Breast epithelium (tissue), 4 donors: ENCODE results near the gene AGAP1. TPM values are rescaled to one million over a fixed set of nuclear protein-coding genes. Genes with fewer than 3 reads are reported as not detected.

Experiments used
- DNase-seq, 2 donors: peaks; one replicate each; pipeline ENCODE4 v3.0.0-alpha.2; 2019; ENCODE audit warnings: low spot score in 2 of 2
- H3K27ac ChIP-seq, 2 donors: fragments of 200-600 bp; sonication (generic) in 1 of 2; one replicate each; pipeline ENCODE4 v1.5.1; 2016 to 2019; ENCODE audit warnings: mild to moderate bottlenecking in 1 of 2
- H3K27me3 ChIP-seq, 2 donors: fragments of 200-600 bp; sonication (generic) in 1 of 2; one replicate each; pipeline versions ENCODE4 v1.5.1 to v1.6.0; 2017 to 2019; ENCODE audit warnings: control low read depth in 1 of 2, mild to moderate bottlenecking in 1 of 2
- H3K36me3 ChIP-seq: fragments of 200-600 bp; one replicate; pipeline ENCODE4 v1.5.1; 2019
- H3K4me1 ChIP-seq, 2 donors: fragments of 200-600 bp; sonication (generic); one replicate each; pipeline ENCODE4 v1.5.1; 2016 to 2019; ENCODE audit warnings: control low read depth in 1 of 2
- H3K4me3 ChIP-seq, 3 donors: fragments of 200-600 bp; sonication (generic); 1 replicate in 2 of 3; 2 replicates in 1 of 3; pipeline ENCODE4 v1.5.1; 2016 to 2019; ENCODE audit warnings: mild to moderate bottlenecking in 3 of 3, moderate library complexity in 2 of 3
- H3K9me3 ChIP-seq, 2 donors: fragments of 200-600 bp; sonication (generic) in 1 of 2; one replicate each; pipeline ENCODE4 v1.5.1; 2016 to 2019; ENCODE audit warnings: control low read depth in 1 of 2
- CTCF ChIP-seq, 3 donors: fragments of 450-650 bp; IDR thresholded peaks; one replicate each; pipeline ENCODE4 v1.5.1; 2016 to 2017; ENCODE audit warnings: antibody characterized with exemption in 3 of 3, mild to moderate bottlenecking in 3 of 3, moderate library complexity in 3 of 3
- POLR2A ChIP-seq: fragments of 450-650 bp; IDR thresholded peaks from one replicate; pipeline ENCODE4 v1.6.1; 2016; ENCODE audit warnings: antibody characterized with exemption, mild to moderate bottlenecking, moderate library complexity
- POLR2AphosphoS5 ChIP-seq, 3 donors: sonication (generic); formaldehyde crosslinking; IDR thresholded peaks; one replicate each; pipeline ENCODE4 v1.6.1; 2017; ENCODE audit warnings: antibody characterized with exemption in 3 of 3
- intact Hi-C: fragments of 100-400 bp; cut with DNase I; formaldehyde crosslinking; loops from one replicate; pipeline ENCODE4 v1.15.1; 2023; ENCODE audit warnings: low total_unique reads
- total RNA-seq, 3 donors: library from RNA; depleted of rRNA; stranded (reverse); fragments of >200 nt; gene quantifications; one replicate each; pipeline ENCODE4 v1.1.0, GENCODE V29; 2016

The AGAP1 gene
- total RNA-seq, 3 donors from 2014 or later, result 19.7 to 27.1 (median 25.9) TPM

GRCh38 chr2:235729557-235729947 lies 235.7 kb downstream of the AGAP1 start:
- Histone ChIP-seq H3K9me3 (no peaks in the 10 kb centered on the region), H3K27ac (no peak overlapping the region), H3K4me1 (no peaks in the 10 kb centered on the region), H3K27me3 (no peaks in the 10 kb centered on the region), H3K36me3 (no peaks in the 10 kb centered on the region), H3K4me3 (no peak overlapping the region)
- no peak for TF ChIP-seq POLR2AphosphoS5 (IDR thresholded peaks at IDR 0.05)
- no peak for TF ChIP-seq POLR2A
- no peak for TF ChIP-seq CTCF (IDR thresholded peaks at IDR 0.05)
- DNase-seq, result no peak
- intact Hi-C loops, result no loop called here

DNA sequence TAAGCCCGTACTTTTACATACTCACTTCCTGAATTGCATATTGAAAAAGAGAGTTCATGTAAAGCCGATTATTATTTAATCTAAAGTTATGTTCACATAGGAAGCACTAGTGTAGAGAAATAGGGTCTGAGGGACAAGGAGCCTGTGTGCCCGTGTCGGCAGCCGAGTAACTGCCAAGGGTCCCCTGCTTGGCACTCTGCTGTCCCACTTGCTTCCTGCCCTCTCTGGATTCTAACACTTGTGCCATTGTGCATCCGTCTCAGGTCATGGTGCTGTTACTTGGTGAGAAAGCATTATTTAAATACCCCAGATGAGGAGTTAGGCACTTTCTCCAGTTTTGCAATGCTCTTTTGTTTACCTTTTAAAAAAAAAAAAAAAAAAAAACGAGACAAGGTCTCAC lies 236.3 kb downstream of the AGAP1 start:
- TF ChIP-seq CTCF (IDR thresholded peaks at IDR 0.05) (no peak), POLR2AphosphoS5 (IDR thresholded peaks at IDR 0.05) (no peak), POLR2A (no peak)
- DNase-seq, result no peak
- Histone ChIP-seq H3K4me3 (no peak overlapping the region), H3K9me3 (no peaks in the 10 kb centered on the region), H3K27ac (no peak overlapping the region), H3K36me3 (no peaks in the 10 kb centered on the region), H3K27me3 (no peaks in the 10 kb centered on the region), H3K4me1 (no peaks in the 10 kb centered on the region)
- intact Hi-C loops, result no loop called here

DNA sequence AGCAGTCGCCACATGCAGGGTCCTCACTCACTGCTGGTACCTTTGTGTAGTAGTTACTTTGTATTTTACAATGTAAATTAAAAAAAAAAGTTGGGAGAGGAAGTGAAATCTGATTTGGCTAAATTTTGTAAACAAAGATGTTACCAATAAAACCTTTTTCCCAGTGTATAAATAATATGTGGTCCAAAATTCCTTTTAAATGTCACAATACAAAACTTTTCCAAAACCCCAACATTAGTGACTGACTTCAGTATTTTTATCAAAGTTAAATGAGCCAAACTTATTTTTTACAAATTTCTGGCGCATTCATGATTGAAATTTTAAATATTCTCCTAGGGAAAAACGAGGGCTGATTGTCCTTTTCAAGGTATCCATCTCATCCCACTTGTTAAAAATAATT lies 239.9 kb downstream of the AGAP1 start:
- no peak for DNase-seq
- no peaks in the 10 kb centered on the region for H3K36me3 ChIP-seq
- intact Hi-C loops, result no loop called here
- no peak overlapping the region for H3K4me3 ChIP-seq
- TF ChIP-seq POLR2AphosphoS5 (IDR thresholded peaks at IDR 0.05), result no peak
- TF ChIP-seq CTCF (IDR thresholded peaks at IDR 0.05), result no peak
- TF ChIP-seq POLR2A, result no peak
- H3K4me1 ChIP-seq, result no peaks in the 10 kb centered on the region
- H3K27ac ChIP-seq, result no peak overlapping the region
- no peaks in the 10 kb centered on the region for H3K27me3 ChIP-seq
- H3K9me3 ChIP-seq, result no peaks in the 10 kb centered on the region

DNA sequence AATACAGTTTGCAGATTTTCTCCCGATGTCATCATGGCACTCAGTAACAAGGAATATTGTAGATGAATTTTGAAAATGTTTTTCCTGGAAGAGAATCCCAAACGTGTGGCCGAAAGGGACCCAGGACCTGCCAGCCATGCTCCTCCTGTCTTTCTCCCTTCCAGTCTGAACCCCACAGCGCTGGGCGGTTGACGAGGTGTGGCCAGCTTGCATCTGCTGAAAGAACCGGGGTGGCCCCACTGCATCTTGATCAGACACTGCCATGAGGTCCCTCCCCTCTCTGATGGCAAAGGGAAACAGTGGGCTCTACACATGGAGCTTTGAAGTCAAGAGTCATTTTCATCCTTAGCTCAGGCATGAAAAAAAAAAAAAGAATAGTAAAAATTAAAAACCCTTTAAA lies 240.3 kb downstream of the AGAP1 start:
- intact Hi-C loops, result no loop called here
- H3K36me3 ChIP-seq, result no peaks in the 10 kb centered on the region
- no peaks in the 10 kb centered on the region for H3K27me3 ChIP-seq
- peak overlapping the region in 1 of 2 donors; percentile 68 for H3K27ac ChIP-seq
- TF ChIP-seq POLR2A (no peak), POLR2AphosphoS5 (IDR thresholded peaks at IDR 0.05) (no peak), CTCF (IDR thresholded peaks at IDR 0.05) (no peak)
- no peak overlapping the region for H3K4me3 ChIP-seq
- no peaks in the 10 kb centered on the region for H3K4me1 ChIP-seq
- no peaks in the 10 kb centered on the region for H3K9me3 ChIP-seq
- no peak for DNase-seq

- no peak for TF ChIP-seq POLR2A
- no peak for TF ChIP-seq CTCF (IDR thresholded peaks at IDR 0.05)
- TF ChIP-seq POLR2AphosphoS5 (IDR thresholded peaks at IDR 0.05), result no peak
- Histone ChIP-seq H3K27me3 (no peaks in the 10 kb centered on the region), H3K36me3 (no peaks in the 10 kb centered on the region), H3K27ac (peak overlapping the region in 1 of 2 donors; percentile 38), H3K4me3 (peak overlapping the region in 1 of 3 donors; percentile 41), H3K4me1 (no peaks in the 10 kb centered on the region), H3K9me3 (no peaks in the 10 kb centered on the region)
- no peak for DNase-seq
- intact Hi-C loops, result no loop called here
Observed at GRCh38 chr2:235734688-235735231, 240.9 kb downstream of the AGAP1 start.
